Natural killer cell (primary cell): ENCODE data around the gene HSPB6. TPM values are rescaled to one million over a fixed set of nuclear protein-coding genes. Genes with fewer than 3 reads are reported as not detected.
A peak's percentile ranks its signal among the peaks of the same experiment; 100 is the strongest.

Source experiments
- ATAC-seq, 3 donors: fragments of 150-1000 bp in 2 of 3; fragments of 200-7000 bp in 1 of 3; cut with Tn5 transposase; 1 replicate in 1 of 3; 2 replicates in 2 of 3; pipeline ENCODE4 v1.10.0; 2021; ENCODE audit warnings: mild to moderate bottlenecking in 2 of 3, moderate library complexity in 2 of 3
- DNase-seq, 2 donors: peaks; one replicate each; pipeline versions ENCODE4 v3.0.0 to v3.0.0-alpha.2; 2013 to 2021; ENCODE audit warnings: mixed read lengths in 1 of 2
- H3K27ac ChIP-seq: one replicate; pipeline ENCODE4 v1.5.1; 2013; ENCODE audit warnings: mild to moderate bottlenecking, low read length
- H3K27me3 ChIP-seq: one replicate; pipeline ENCODE4 v1.6.1; 2013; ENCODE audit warnings: low read length; ENCODE audit not compliant: control insufficient read depth, insufficient read depth
- H3K36me3 ChIP-seq: one replicate; pipeline ENCODE4 v1.6.1; 2013; ENCODE audit warnings: low read length; ENCODE audit not compliant: control insufficient read depth, insufficient read depth
- H3K4me1 ChIP-seq: one replicate; pipeline ENCODE4 v1.6.1; 2013; ENCODE audit warnings: low read length; ENCODE audit not compliant: control insufficient read depth, insufficient read depth
- H3K4me3 ChIP-seq: one replicate; pipeline ENCODE4 v1.5.1; 2013; ENCODE audit warnings: low read length
- H3K9me3 ChIP-seq: one replicate; pipeline ENCODE4 v1.6.1; 2013; ENCODE audit warnings: low read length; ENCODE audit not compliant: control insufficient read depth, insufficient read depth
- H3K27ac Mint-ChIP-seq, 2 donors: one replicate each; pipeline ENCODE4 v1.8.0; 2022; ENCODE audit warnings: mild to moderate bottlenecking in 2 of 2, mixed read lengths in 2 of 2, moderate library complexity in 1 of 2
- H3K27me3 Mint-ChIP-seq, 2 donors: one replicate each; pipeline ENCODE4 v1.8.0; 2022; ENCODE audit warnings: low read depth in 2 of 2, mixed read lengths in 2 of 2
- H3K36me3 Mint-ChIP-seq: one replicate; pipeline ENCODE4 v1.8.0; 2022; ENCODE audit warnings: mixed read lengths
- H3K4me1 Mint-ChIP-seq, 2 donors: one replicate each; pipeline ENCODE4 v1.8.0; 2022; ENCODE audit warnings: mixed read lengths in 2 of 2
- H3K4me3 Mint-ChIP-seq: one replicate; pipeline ENCODE4 v1.8.0; 2022; ENCODE audit warnings: mild to moderate bottlenecking, moderate library complexity, mixed read lengths
- H3K9me3 Mint-ChIP-seq, 2 donors: one replicate each; pipeline ENCODE4 v1.8.0; 2022; ENCODE audit warnings: mixed read lengths in 2 of 2
- WGBS: methylation state at CpG from one replicate; pipeline ENCODE4 v1.1.7; 2013; ENCODE audit warnings: missing lambda C conversion rate; ENCODE audit not compliant: insufficient coverage; 5-methylcytosine and 5-hydroxymethylcytosine counted together
- intact Hi-C: fragments of 100-400 bp; cut with micrococcal nuclease; formaldehyde crosslinking; loops from one replicate; pipeline ENCODE4 v1.14.2; 2022
- total RNA-seq, 4 donors: library from RNA; stranded (reverse); fragments of 120-200 nt in 1 of 4; gene quantifications; one replicate each; pipeline versions ENCODE4 v1.2.3 to v1.2.4, GENCODE V29; 2013 to 2022
- TF ChIP-seq, protein P1 (sequence below): fragments of 200-600 bp; IDR thresholded peaks from one replicate; pipeline ENCODE4 v1.8.0; 2022; ENCODE audit warnings: antibody characterized with exemption

HSPB6 gene
- total RNA-seq, 3 donors from 2014 or later (not counting 1 experiment from before 2014, with no cell fraction given): not detected

DNA sequence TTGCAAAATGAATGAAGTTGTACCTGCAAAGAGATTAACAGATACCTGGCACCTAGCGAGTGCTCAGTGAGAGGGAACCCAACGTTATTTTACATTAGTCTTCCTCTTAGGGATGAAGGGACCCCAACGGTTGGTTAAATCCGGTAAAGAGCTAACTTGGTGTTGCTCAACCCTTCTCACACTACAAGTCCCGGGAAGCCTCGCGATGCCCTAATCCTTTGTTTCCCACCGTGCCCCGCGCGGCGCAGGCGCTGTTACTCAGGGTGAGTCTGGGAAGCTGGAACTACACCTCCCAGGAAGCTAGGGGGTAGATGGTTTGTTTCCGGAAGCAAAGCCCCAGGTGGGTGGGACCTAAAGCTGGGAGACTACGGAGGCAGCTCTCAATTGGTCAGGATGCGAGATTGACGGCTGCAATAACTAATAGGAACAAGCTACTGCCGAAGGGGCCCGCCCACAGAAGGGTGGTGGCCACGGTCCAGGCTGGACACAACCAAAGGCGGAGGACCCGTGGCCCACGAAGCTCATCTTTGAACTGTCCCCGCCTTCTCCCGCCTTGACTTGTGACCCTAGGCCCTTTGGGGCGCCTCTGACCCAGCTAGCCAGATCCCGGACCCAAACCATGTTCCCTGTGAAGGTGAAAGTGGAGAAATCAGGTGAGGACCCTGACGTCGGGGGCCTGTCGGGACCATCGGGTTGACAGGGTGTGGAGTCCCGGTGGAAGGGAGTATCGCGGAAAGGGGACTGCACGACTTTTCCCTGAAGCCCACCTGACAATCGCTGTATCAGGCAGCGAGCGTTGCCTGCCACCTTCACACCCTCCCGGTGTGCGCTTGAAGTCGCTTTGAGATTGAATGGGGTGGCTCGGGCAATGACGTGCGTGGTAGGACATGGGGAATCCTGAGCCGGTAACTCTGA is 8.5 kb downstream of the HSPB6 start, which contains the start of gene LIN37:
Gene LIN37, plus strand, starts transcription at position 471 of the 915 bp plus-strand sequence. Its CDS starts 149 bp downstream, at position 620.
- intact Hi-C loops: loop anchor here (1.0 to 10.0 kb wide), 5 partner anchors 10 to 369 kb away; partner anchors contain the start of genes HCST, NFKBID, PROSER3 and TBCB
- DNase-seq (peak; percentile 97 to 99), ATAC-seq (peak; percentile 73 to 90 (median 77))
- peaks cover 33 to 47% of the 10 kb centered on the region in 2 donors for H3K4me1 Mint-ChIP-seq
- WGBS: 1% methylated on average over 41 of the region's 45 CpGs
- no peaks in the 10 kb centered on the region for H3K9me3 Mint-ChIP-seq
- H3K27me3 Mint-ChIP-seq: no peaks in the 10 kb centered on the region
- H3K9me3 ChIP-seq: no peaks in the 10 kb centered on the region
- peaks cover 46% of the 10 kb centered on the region for H3K4me1 ChIP-seq
- H3K27ac Mint-ChIP-seq: peak within 1 kb of the TSS; percentile 92
- H3K27ac ChIP-seq: peak within 1 kb of the TSS; percentile 84
- H3K4me3 ChIP-seq: peak within 1 kb of the TSS; percentile 91
- H3K4me3 Mint-ChIP-seq: peak within 1 kb of the TSS; percentile 97
- H3K36me3 Mint-ChIP-seq: no peaks in the 10 kb centered on the region
- peaks cover 16% of the 10 kb centered on the region for H3K36me3 ChIP-seq
- no peaks in the 10 kb centered on the region for H3K27me3 ChIP-seq
- TF ChIP-seq, protein P1, sequence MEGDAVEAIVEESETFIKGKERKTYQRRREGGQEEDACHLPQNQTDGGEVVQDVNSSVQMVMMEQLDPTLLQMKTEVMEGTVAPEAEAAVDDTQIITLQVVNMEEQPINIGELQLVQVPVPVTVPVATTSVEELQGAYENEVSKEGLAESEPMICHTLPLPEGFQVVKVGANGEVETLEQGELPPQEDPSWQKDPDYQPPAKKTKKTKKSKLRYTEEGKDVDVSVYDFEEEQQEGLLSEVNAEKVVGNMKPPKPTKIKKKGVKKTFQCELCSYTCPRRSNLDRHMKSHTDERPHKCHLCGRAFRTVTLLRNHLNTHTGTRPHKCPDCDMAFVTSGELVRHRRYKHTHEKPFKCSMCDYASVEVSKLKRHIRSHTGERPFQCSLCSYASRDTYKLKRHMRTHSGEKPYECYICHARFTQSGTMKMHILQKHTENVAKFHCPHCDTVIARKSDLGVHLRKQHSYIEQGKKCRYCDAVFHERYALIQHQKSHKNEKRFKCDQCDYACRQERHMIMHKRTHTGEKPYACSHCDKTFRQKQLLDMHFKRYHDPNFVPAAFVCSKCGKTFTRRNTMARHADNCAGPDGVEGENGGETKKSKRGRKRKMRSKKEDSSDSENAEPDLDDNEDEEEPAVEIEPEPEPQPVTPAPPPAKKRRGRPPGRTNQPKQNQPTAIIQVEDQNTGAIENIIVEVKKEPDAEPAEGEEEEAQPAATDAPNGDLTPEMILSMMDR: no peak

DNA sequence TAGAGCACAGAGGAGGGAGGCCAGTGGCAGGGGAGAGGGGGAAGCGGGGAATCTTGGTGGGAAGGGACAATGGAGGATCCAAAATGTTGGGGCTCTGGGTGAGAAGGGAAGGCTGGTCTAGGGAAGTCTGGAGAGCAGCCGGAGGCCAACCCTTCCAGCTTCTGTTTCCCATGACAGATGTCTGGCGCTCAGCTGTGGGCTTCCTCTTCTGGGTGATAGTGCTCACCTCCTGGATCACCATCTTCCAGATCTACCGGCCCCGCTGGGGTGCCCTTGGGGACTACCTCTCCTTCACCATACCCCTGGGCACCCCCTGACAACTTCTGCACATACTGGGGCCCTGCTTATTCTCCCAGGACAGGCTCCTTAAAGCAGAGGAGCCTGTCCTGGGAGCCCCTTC is 10.3 kb downstream of the HSPB6 start:
- 86% methylated on average over 5 of the region's 5 CpGs for WGBS
- Mint-ChIP-seq H3K9me3 (no peaks in the 10 kb centered on the region), H3K27me3 (no peaks in the 10 kb centered on the region), H3K4me3 (peak overlapping the region; percentile 99), H3K4me1 (peaks cover 42 to 60% of the 10 kb centered on the region in 2 donors), H3K27ac (peak overlapping the region; percentile 96 to 99), H3K36me3 (no peaks in the 10 kb centered on the region)
- H3K9me3 ChIP-seq: no peaks in the 10 kb centered on the region
- no peak overlapping the region for H3K4me3 ChIP-seq
- H3K27me3 ChIP-seq: no peaks in the 10 kb centered on the region
- intact Hi-C loops: loop anchor here (5.0 to 10.0 kb wide), 3 partner anchors 44 to 371 kb away; partner anchors contain the start of genes HCST, NFKBID, TBCB and TYROBP
- TF ChIP-seq, protein P1: no peak
- H3K27ac ChIP-seq: no peak overlapping the region
- no peaks in the 10 kb centered on the region for H3K36me3 ChIP-seq
- DNase-seq: no peak
- H3K4me1 ChIP-seq: peaks cover 64% of the 10 kb centered on the region
- no peak for ATAC-seq

DNA sequence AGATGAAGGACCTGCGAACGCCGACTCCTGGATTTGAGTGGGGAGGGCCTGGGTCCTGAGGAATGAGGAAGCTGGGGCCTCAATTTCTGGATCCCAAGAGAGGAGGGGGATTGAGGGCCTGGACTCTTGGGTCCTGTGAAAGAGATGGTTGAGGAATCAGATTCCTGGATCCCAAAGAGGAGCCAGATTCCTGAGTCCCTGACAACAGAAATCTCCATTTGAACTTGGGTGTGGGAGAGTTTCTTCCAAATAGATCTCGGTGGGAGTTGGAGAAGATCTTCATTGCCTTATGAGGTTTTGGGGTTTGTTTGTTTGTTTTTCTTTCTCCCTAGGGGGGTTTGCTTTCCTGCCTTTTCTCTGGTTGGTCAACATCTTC is 10.8 kb downstream of the HSPB6 start:
- Mint-ChIP-seq H3K9me3 (no peaks in the 10 kb centered on the region), H3K27me3 (no peaks in the 10 kb centered on the region), H3K36me3 (no peaks in the 10 kb centered on the region), H3K4me1 (peaks cover 42 to 60% of the 10 kb centered on the region in 2 donors), H3K4me3 (peak overlapping the region; percentile 99), H3K27ac (peak overlapping the region; percentile 96 to 99)
- intact Hi-C loops: loop anchor here (5.0 to 10.0 kb wide), 3 partner anchors 44 to 371 kb away; partner anchors contain the start of genes HCST, NFKBID, TBCB and TYROBP
- peak overlapping the region; percentile 88 for H3K4me3 ChIP-seq
- H3K4me1 ChIP-seq: peaks cover 68% of the 10 kb centered on the region
- H3K27me3 ChIP-seq: no peaks in the 10 kb centered on the region
- 4% methylated on average over 3 of the region's 4 CpGs for WGBS
- ATAC-seq (no peak), DNase-seq (no peak)
- TF ChIP-seq, protein P1: no peak
- H3K27ac ChIP-seq: peak overlapping the region; percentile 100
- H3K9me3 ChIP-seq: no peaks in the 10 kb centered on the region
- no peaks in the 10 kb centered on the region for H3K36me3 ChIP-seq
